Gastroesophageal sphincter (tissue), 4 donors: Measurements from ENCODE around the gene SDF4. TPM values are rescaled to one million over a fixed set of nuclear protein-coding genes. Genes with fewer than 3 reads are reported as not detected.
"Not testable (repeated sequence)": the region's sequence is repeated elsewhere in the genome, so short reads cannot be mapped to it uniquely, and the experiment has no call there.

Experiments
- ATAC-seq: fragments of 150-250 bp; one replicate; pipeline ENCODE4 v1.9.1; 2016; ENCODE audit warnings: mild to moderate bottlenecking, moderate library complexity
- H3K27ac ChIP-seq, 4 donors: fragments of 200-600 bp; sonication (generic) in 3 of 4; 1 replicate in 3 of 4; 2 replicates in 1 of 4; pipeline ENCODE4 v1.5.1; 2016 to 2019
- H3K27me3 ChIP-seq: fragments of 200-600 bp; sonication (generic); one replicate; pipeline ENCODE4 v1.5.1; 2019
- H3K36me3 ChIP-seq, 2 donors: fragments of 200-600 bp; sonication (generic); one replicate each; pipeline ENCODE4 v1.5.1; 2019; ENCODE audit warnings: control low read depth in 1 of 2
- H3K4me1 ChIP-seq, 3 donors: fragments of 200-600 bp; sonication (generic); 1 replicate in 2 of 3; 2 replicates in 1 of 3; pipeline ENCODE4 v1.5.1; 2016 to 2019; ENCODE audit warnings: control low read depth in 2 of 3
- H3K4me3 ChIP-seq, 2 donors: fragments of 200-600 bp; sonication (generic); one replicate each; pipeline ENCODE4 v1.5.1; 2019; ENCODE audit warnings: mild to moderate bottlenecking in 1 of 2, moderate library complexity in 1 of 2
- H3K9me3 ChIP-seq, 3 donors: fragments of 200-600 bp; sonication (generic); one replicate each; pipeline ENCODE4 v1.5.1; 2017 to 2019; ENCODE audit warnings: control low read depth in 2 of 3
- CTCF ChIP-seq, 4 experiments: fragments of 200-600 bp in 2 of 4; fragments of 450-650 bp in 2 of 4; sonication (generic) in 1 of 4; IDR thresholded peaks; one replicate each; pipeline ENCODE4 v1.5.1; 2017 to 2019; ENCODE audit warnings: antibody characterized with exemption in 4 of 4, mild to moderate bottlenecking in 2 of 4, moderate library complexity in 2 of 4
- EP300 ChIP-seq: sonication (generic); formaldehyde crosslinking; IDR thresholded peaks from one replicate; pipeline ENCODE4 v1.6.1; 2017; ENCODE audit warnings: antibody characterized with exemption, mild to moderate bottlenecking
- POLR2A ChIP-seq, 2 donors: fragments of 450-650 bp; IDR thresholded peaks; one replicate each; pipeline ENCODE4 v1.6.1; 2017; ENCODE audit warnings: antibody characterized with exemption in 2 of 2, mild to moderate bottlenecking in 2 of 2, moderate library complexity in 1 of 2
- POLR2AphosphoS5 ChIP-seq: sonication (generic); formaldehyde crosslinking; IDR thresholded peaks from one replicate; pipeline ENCODE4 v1.6.1; 2017; ENCODE audit warnings: antibody characterized with exemption
- WGBS, 2 donors: methylation state at CpG; one replicate each; pipeline ENCODE4 v1.1.5; 2018; ENCODE audit warnings: low coverage in 1 of 2; 5-methylcytosine and 5-hydroxymethylcytosine counted together
- total RNA-seq, 4 donors: library from RNA; depleted of rRNA; stranded (reverse); fragments of >200 nt; gene quantifications; one replicate each; pipeline ENCODE4 v1.1.0, GENCODE V29; 2016

SDF4 gene
- total RNA-seq, 4 donors from 2014 or later = 84.2 to 115 (median 93.9) TPM

GRCh38 chr1:1176931-1177330 lies 54.9 kb downstream of the SDF4 start:
- Histone ChIP-seq H3K27ac (no peak overlapping the region), H3K27me3 (peaks cover 100% of the 10 kb centered on the region), H3K4me3 (no peak overlapping the region), H3K9me3 (no peaks in the 10 kb centered on the region), H3K4me1 (peaks cover 0 to 8% (median 0%) of the 10 kb centered on the region in 3 donors), H3K36me3 (no peaks in the 10 kb centered on the region)
- TF ChIP-seq POLR2AphosphoS5 (no peak), EP300 (no peak), CTCF (IDR thresholded peaks at IDR 0.05) (no peak), POLR2A (IDR thresholded peaks at IDR 0.05) (no peak)
- WGBS, 2 donors = 60 to 80% methylated on average over 1 to 4 of the region's 7 CpGs
- no peak for ATAC-seq

DNA sequence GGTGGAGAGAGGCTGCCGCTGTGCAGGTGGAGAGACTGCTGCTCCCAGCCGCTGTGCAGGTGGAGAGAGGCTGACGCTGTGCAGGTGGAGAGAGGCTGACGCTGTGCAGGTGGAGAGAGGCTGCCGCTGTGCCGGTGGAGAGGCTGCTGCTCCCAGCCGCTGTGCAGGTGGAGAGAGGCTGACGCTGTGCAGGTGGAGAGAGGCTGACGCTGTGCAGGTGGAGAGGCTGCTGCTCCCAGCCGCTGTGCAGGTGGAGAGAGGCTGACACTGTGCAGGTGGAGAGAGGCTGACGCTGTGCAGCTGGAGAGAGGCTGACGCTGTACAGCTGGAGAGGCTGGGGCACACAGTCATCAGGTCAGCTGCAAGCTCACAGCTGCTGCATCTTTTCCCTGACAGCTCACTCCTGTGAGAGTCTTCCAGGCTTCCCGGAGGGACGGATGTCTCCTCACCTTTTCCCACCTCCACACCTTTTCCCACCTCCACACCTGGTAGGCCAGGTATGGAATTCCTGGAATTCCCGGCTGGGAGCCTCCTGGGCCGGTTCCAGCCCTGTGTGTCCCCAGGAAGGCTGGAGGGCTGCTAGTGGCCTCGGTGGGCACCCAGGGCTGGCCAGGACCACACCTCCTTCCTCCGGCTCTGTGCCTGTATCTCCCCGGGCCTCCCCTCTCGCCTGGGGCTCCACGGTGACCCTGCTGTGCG lies 55.6 kb downstream of the SDF4 start:
- not testable (repeated sequence) for H3K4me1 ChIP-seq, H3K4me3 ChIP-seq, ATAC-seq, H3K9me3 ChIP-seq, H3K27ac ChIP-seq, H3K36me3 ChIP-seq
- 15 to 24% methylated on average over 15 to 16 of the region's 22 CpGs for WGBS, 2 donors
- H3K27me3 ChIP-seq = peaks cover 100% of the 10 kb centered on the region

DNA sequence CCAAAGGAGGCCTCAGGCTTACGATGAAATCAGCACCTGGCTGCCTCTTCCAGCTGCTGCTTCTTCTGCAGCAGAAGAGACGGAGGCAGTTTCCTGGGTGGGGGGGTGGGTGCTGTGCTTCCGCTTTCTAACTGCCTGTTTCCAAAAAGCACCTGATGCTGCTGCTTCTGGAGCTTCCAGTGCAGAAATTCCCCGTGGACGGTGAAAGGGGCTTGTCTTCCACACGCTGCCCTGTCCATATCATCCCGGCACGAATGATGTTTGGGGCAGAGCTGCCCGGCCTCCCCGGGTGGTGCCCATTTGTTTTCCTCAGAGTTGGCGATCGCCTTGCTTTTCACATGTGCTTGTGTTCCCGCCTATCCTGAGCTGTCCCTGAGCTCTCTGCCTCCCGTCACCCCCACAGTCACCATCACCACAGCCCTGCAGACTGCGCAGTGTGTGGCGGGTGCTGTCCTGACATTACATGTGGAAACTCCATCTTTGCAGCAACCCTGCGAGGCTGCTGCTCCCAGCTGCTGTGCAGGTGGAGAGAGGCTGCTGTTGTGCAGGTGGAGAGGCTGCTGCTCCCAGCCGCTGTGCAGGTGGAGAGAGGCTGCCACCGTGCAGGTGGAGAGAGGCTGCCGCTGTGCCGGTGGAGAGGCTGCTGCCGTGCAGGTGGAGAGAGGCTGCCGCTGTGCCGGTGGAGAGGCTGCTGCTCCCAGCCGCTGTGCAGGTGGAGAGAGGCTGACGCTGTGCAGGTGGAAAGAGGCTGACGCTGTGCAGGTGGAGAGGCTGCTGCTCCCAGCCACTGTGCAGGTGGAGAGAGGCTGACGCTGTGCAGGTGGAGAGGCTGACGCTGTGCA lies 56.4 kb downstream of the SDF4 start:
- no peak for ATAC-seq
- peaks cover 0 to 8% (median 0%) of the 10 kb centered on the region in 3 donors for H3K4me1 ChIP-seq
- H3K36me3 ChIP-seq = no peaks in the 10 kb centered on the region
- WGBS, 2 donors = 66 to 78% methylated on average over 7 to 8 of the region's 29 CpGs
- no peak overlapping the region for H3K27ac ChIP-seq
- H3K9me3 ChIP-seq = no peaks in the 10 kb centered on the region
- TF ChIP-seq CTCF (IDR thresholded peaks at IDR 0.05) = no peak
- TF ChIP-seq POLR2A (IDR thresholded peaks at IDR 0.05) = no peak
- TF ChIP-seq POLR2AphosphoS5 = no peak
- TF ChIP-seq EP300 = no peak
- H3K4me3 ChIP-seq = no peak overlapping the region
- H3K27me3 ChIP-seq = peaks cover 100% of the 10 kb centered on the region

GRCh38 chr1:1173793-1174415 lies 57.9 kb downstream of the SDF4 start, which contains the start of gene TTLL10:
TSS of gene TTLL10 (plus strand) at chr1:1173880. CDS start at chr1:1179216, 5,336 bp downstream.
- no peak within 1 kb of the TSS for H3K27ac ChIP-seq
- no peaks in the 10 kb centered on the region for H3K36me3 ChIP-seq
- H3K4me1 ChIP-seq = peaks cover 0 to 8% (median 0%) of the 10 kb centered on the region in 3 donors
- no peaks in the 10 kb centered on the region for H3K9me3 ChIP-seq
- ATAC-seq = peak; percentile 18
- H3K27me3 ChIP-seq = peaks cover 100% of the 10 kb centered on the region
- WGBS, 2 donors = 14% methylated on average over 5 of the region's 35 CpGs; no CpG with 5 or more reads in 1 of the 2 donors
- TF ChIP-seq POLR2AphosphoS5 (no peak), EP300 (no peak), CTCF (IDR thresholded peaks at IDR 0.05) (no peak), POLR2A (IDR thresholded peaks at IDR 0.05) (no peak)
- no peak within 1 kb of the TSS for H3K4me3 ChIP-seq

- peaks cover 100% of the 10 kb centered on the region for H3K27me3 ChIP-seq
- WGBS, 2 donors = 20 to 37% methylated on average over 1 to 8 of the region's 32 CpGs
- no peak for ATAC-seq
- no peaks in the 10 kb centered on the region for H3K36me3 ChIP-seq
- TF ChIP-seq CTCF (IDR thresholded peaks at IDR 0.05) (no peak), POLR2AphosphoS5 (no peak), EP300 (no peak), POLR2A (IDR thresholded peaks at IDR 0.05) (no peak)
- peaks cover 0 to 8% (median 0%) of the 10 kb centered on the region in 3 donors for H3K4me1 ChIP-seq
- no peak overlapping the region for H3K4me3 ChIP-seq
- H3K9me3 ChIP-seq = no peaks in the 10 kb centered on the region
- no peak overlapping the region for H3K27ac ChIP-seq
Measured at GRCh38 chr1:1173061-1173792, 58.6 kb downstream of the SDF4 start.
